ENCODE results near the gene INAFM2.

DNA sequence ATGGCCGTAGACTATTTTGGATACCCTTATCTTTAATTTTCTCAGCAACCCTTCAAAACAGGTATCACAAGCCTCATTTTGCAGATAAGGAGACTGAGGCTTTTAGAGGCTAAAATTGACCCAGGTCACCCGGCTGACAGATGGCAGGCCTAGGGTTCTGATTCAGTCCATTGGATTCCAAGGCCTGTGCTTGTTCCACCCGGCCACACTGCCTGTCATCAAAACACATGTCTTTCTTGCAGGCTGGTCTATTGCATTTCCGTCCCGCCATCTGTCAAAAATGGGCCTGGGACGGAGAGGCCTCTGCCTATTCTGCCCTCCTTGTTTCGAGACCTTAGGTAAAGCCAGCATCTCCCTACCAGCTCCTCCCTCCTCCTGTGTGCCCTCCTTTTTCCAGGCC, 8.1 kb downstream of the INAFM2 start:
- TF ChIP-seq CTCF (IDR thresholded peaks at IDR 0.05) (no peak), EP300 (IDR thresholded peaks at IDR 0.05) (no peak), POLR2A (IDR thresholded peaks at IDR 0.05; ENCODE audit: low read depth) (no peak)

Measured in esophagus muscularis mucosa (tissue), 4 donors.